Measurements from ENCODE around the gene ATP5MC2. TPM values are rescaled to one million over a fixed set of nuclear protein-coding genes. Genes with fewer than 3 reads are reported as not detected.

Gene ATP5MC2
- total RNA-seq, 4 donors from 2014 or later: 194 to 295 (median 245) TPM

DNA sequence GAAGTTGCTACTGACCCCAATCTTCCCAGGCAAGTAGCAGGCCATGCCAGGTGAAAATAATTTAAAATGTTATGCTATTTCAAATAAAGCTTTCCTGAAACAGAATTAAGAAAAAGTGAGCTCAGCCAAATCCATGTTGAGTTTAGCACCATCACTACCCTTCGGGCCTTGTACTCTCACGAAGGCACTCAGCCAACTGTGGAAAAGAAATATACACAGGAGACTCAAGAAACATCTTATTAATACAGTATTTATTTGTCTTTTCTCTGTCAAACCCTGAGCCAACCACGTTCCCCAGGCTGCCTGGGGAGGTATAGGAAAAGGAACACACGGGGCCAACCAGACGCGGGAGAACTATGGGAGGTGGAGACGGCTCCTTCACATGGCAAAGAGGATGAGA lies 10.9 kb downstream of the ATP5MC2 start:
- ATAC-seq (ENCODE audit: low FRiP score) (no peak), DNase-seq (ENCODE audit: low spot score) (no peak)
- TF ChIP-seq, protein P1, sequence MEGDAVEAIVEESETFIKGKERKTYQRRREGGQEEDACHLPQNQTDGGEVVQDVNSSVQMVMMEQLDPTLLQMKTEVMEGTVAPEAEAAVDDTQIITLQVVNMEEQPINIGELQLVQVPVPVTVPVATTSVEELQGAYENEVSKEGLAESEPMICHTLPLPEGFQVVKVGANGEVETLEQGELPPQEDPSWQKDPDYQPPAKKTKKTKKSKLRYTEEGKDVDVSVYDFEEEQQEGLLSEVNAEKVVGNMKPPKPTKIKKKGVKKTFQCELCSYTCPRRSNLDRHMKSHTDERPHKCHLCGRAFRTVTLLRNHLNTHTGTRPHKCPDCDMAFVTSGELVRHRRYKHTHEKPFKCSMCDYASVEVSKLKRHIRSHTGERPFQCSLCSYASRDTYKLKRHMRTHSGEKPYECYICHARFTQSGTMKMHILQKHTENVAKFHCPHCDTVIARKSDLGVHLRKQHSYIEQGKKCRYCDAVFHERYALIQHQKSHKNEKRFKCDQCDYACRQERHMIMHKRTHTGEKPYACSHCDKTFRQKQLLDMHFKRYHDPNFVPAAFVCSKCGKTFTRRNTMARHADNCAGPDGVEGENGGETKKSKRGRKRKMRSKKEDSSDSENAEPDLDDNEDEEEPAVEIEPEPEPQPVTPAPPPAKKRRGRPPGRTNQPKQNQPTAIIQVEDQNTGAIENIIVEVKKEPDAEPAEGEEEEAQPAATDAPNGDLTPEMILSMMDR (IDR thresholded peaks at IDR 0.05): no peak

DNA sequence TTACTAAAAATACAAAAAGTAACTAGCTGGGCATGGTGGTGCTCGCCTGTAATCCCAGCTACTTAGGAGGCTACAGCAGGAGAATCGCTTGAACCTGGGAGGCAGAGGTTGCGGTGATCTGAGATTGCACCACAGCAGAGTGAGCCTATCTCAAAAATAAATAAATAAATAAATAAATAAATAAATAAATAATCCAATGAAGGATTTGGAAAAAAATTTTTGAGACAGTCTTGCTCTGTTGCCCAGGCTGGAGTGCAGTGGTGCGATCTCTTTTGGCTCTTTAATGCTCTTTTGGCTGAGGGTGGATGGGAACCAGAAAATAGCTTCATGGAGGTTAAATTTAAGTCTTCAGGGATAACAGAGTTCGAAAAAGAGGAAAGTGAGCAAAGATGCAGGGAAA lies 11.7 kb downstream of the ATP5MC2 start:
- ATAC-seq (ENCODE audit: low FRiP score): no peak

DNA sequence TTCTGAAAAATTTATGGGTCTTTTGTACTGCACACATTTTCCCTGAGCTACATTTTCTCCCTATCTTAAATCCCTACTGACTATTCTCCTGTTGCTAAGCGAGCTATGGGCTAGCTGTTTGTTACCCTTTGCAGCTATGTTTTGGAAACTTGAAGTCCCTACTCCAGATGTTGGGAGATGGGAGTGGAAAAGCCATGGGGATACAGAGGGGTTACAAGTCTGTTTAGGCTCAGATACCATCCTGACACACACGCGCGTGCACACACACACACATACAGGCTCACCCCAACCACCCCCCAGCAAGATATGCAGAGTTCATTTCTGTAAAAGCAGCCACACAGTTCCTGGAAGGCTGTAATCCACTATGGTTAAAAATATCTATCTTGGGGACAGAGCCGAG lies 15.8 kb downstream of the ATP5MC2 start:
- ATAC-seq (ENCODE audit: low FRiP score) (no peak), DNase-seq (ENCODE audit: low spot score) (no peak)
- TF ChIP-seq, protein P1 (IDR thresholded peaks at IDR 0.05): no peak

More for the DNA sequence above, 11.7 kb downstream of the ATP5MC2 start:
- TF ChIP-seq, protein P1 (IDR thresholded peaks at IDR 0.05): no peak
- DNase-seq (ENCODE audit: low spot score): no peak

DNA sequence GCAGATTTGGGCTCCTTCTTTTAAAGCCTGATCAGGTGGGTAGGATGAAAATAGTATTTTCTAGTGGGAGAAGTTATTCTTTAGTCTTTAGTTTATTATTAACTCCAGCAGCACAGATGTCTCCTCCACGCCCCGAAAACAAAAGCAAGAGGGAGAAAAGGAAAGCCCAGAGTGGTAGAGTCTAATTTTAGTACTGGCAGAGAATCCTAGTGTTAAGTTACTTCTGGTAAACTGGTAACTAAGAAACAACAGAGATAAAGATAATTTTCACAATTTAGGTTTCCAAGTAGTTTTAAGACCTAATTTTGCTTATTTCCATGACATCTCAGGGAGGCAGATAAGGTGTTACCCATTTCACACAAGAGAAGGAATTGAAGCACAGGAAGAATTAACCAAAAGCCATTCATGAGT lies 16.3 kb downstream of the ATP5MC2 start:
- DNase-seq (ENCODE audit: low spot score) (no peak), ATAC-seq (ENCODE audit: low FRiP score) (no peak)
- TF ChIP-seq, protein P1 (IDR thresholded peaks at IDR 0.05): no peak

DNA sequence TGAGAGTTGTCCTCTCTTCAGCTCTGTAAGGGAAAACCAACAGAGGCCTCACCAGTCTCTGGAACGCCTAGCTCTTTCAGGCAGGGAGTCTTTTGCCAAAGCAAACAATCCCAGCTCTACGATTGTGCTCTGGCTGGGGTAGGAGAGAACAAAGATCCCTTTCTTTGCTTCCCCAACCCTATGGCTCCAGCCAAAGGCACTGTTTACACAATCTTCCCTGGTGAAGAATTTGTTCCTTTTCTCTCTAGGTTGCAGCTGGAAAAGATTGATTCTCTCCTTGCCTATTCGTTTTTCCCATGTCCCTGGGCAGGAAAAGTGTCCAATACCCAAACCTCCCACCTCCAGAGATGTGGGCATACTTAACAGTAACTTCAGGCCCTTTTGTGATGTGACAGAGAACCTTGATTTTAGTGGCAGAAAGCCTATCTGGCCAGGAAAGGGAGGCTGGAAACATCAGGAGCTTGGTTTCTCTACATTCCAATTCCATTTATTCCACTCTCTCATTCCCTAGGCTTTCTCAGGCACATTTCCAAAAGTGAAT lies 16.8 kb downstream of the ATP5MC2 start:
- TF ChIP-seq, protein P1 (IDR thresholded peaks at IDR 0.05): no peak
- no peak for DNase-seq (ENCODE audit: low spot score)
- ATAC-seq (ENCODE audit: low FRiP score): no peak

DNA sequence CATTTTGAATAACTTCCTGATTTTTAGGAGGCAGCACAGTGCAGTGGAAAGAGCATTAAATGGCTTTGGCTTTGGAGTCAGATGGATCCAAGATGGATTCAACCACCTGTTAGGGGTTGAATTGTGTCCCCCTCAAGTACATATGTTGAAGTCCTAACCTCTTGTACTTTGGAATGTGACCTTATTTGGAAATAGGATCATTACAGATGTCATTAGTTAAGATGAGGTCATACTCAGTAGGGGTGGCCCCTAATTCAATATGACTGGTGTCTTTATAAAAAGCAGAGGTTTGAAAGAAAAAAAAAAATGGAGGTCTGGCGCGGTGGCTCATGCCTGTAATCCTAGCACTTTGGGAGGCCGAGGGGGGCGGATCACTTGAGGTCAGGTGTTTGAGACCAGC lies 18.8 kb downstream of the ATP5MC2 start:
- DNase-seq (ENCODE audit: low spot score) (no peak), ATAC-seq (ENCODE audit: low FRiP score) (no peak)
- TF ChIP-seq, protein P1 (IDR thresholded peaks at IDR 0.05): no peak

DNA sequence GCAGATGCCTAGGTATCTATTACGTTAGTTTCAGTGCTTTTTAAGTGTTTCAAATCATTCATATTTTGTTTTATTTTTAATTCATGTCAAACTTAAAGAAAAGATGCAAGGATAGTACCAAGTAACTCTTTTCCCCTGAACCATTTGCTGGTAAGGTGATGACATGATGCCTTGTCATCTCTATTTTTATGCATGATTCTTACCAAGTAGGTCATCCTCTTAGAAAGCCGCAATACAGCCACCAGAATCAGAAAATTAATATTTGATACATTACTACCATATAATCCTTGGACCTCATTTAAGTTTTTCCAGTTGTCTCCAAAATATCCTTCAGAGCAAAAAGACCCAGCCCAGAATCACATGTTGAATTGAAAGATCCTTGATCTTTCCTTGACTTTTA lies 22.3 kb downstream of the ATP5MC2 start:
- no peak for DNase-seq (ENCODE audit: low spot score)
- TF ChIP-seq, protein P1 (IDR thresholded peaks at IDR 0.05): no peak
- no peak for ATAC-seq (ENCODE audit: low FRiP score)

All from omental fat pad (tissue), 4 donors.